Measurements from ENCODE around the gene ZNF689. TPM values are rescaled to one million over a fixed set of nuclear protein-coding genes. Genes with fewer than 3 reads are reported as not detected.

ZNF689 gene
- total and polyA plus RNA-seq, 2 of the 13 experiments (the other 11 are each of a cell fraction or from before 2014, with no cell fraction given), result 9.7 to 19.5 TPM

- no peak for TF ChIP-seq ZNF567 (CRISPR knock-in tag; IDR thresholded peaks at IDR 0.05; ENCODE audit: borderline replicate concordance)
- peak; percentile 74; the same call in 1 of the 3 replicates for TF ChIP-seq MXI1 (IDR thresholded peaks at IDR 0.05; ENCODE audit: borderline replicate concordance, low read depth, low read length)
- TF ChIP-seq NFKB2 (CRISPR knock-in tag; IDR thresholded peaks at IDR 0.05; ENCODE audit: borderline replicate concordance), result no peak
- TF ChIP-seq WIZ (CRISPR knock-in tag; IDR thresholded peaks at IDR 0.05), result no peak
- TF ChIP-seq ZNF263 (CRISPR knock-in tag; IDR thresholded peaks at IDR 0.05), result no peak
- no peak for TF ChIP-seq NCOR1 (IDR thresholded peaks at IDR 0.05; ENCODE audit: borderline replicate concordance, low read length)
- TF ChIP-seq ZNF33A (CRISPR knock-in tag; IDR thresholded peaks at IDR 0.05; ENCODE audit: borderline replicate concordance), result no peak
- TF ChIP-seq ZNF441 (CRISPR knock-in tag; IDR thresholded peaks at IDR 0.05; ENCODE audit: borderline replicate concordance), result peak; percentile 16; the same call in 1 of the 2 replicates
- TF ChIP-seq ZNF468 (CRISPR knock-in tag; IDR thresholded peaks at IDR 0.05), result no peak
- no peak; the same call in 1 of the 2 replicates for TF ChIP-seq POGK (CRISPR knock-in tag; conservative IDR thresholded peaks at IDR 0.05)
- no peak for TF ChIP-seq MIXL1 (CRISPR knock-in tag; IDR thresholded peaks at IDR 0.05)
- TF ChIP-seq KDM4B (CRISPR knock-in tag; IDR thresholded peaks at IDR 0.05), result no peak; the same call in 1 of the 2 replicates
- TF ChIP-seq ZNF260 (CRISPR knock-in tag; IDR thresholded peaks at IDR 0.05; ENCODE audit: borderline replicate concordance, low read depth), result no peak
- no peak for TF ChIP-seq SP1 (IDR thresholded peaks at IDR 0.05)
- 0 out of 2 replicates have a peak, but pooled peaks have one; percentile 1 for TF ChIP-seq SP1 (CRISPR knock-in tag; IDR thresholded peaks at IDR 0.05)
- TF ChIP-seq ZNF576 (CRISPR knock-in tag; IDR thresholded peaks at IDR 0.05), result no peak
- TF ChIP-seq ZBTB44 (CRISPR knock-in tag; IDR thresholded peaks at IDR 0.05), result no peak
- no peak for TF ChIP-seq IRF9 (CRISPR knock-in tag; IDR thresholded peaks at IDR 0.05; ENCODE audit: borderline replicate concordance)
- TF ChIP-seq FIP1L1 (IDR thresholded peaks at IDR 0.05; ENCODE audit: borderline replicate concordance, insufficient read depth, low read depth, low read length), result no peak
- TF ChIP-seq SAP130 (CRISPR knock-in tag; IDR thresholded peaks at IDR 0.05; ENCODE audit: low read depth), result peak; percentile 14
- no peak for TF ChIP-seq HCFC1 (IDR thresholded peaks at IDR 0.05; ENCODE audit: low read depth, low read length)
- peak; percentile 47; the same call in 1 of the 2 replicates for TF ChIP-seq ZBTB14 (CRISPR knock-in tag; IDR thresholded peaks at IDR 0.05)
Measured at GRCh38 chr16:30658731-30659506, 48.7 kb upstream of the ZNF689 start (continued).

Measured in HepG2 (cell line).